ENCODE data around the gene SMIM23. TPM values are rescaled to one million over a fixed set of nuclear protein-coding genes. Genes with fewer than 3 reads are reported as not detected.

SMIM23 gene
- polyA plus RNA-seq, 1 of the 3 experiments (the other 2 are of a cell fraction): not detected

GRCh38 chr5:171821286-171821685 lies 35.7 kb downstream of the SMIM23 start (continued):
- TF ChIP-seq ZBTB33 (IDR thresholded peaks at IDR 0.05; ENCODE audit: borderline replicate concordance, low read depth): no peak
- TF ChIP-seq TEAD4 (IDR thresholded peaks at IDR 0.05; ENCODE audit: borderline replicate concordance, insufficient read depth): no peak
- no peak for TF ChIP-seq EP300 (IDR thresholded peaks at IDR 0.05; ENCODE audit: borderline replicate concordance in 1 of 2, low read depth in 1 of 2, low read length in 1 of 2)
- TF ChIP-seq REST (IDR thresholded peaks at IDR 0.05; ENCODE audit: low read depth, low read length): no peak

GRCh38 chr5:171823269-171823668 lies 37.7 kb downstream of the SMIM23 start:
- H3K36me3 ChIP-seq (replicated peaks in 1 of 2; ENCODE audit: control insufficient read depth in 1 of 2, insufficient read depth in 2 of 2, low read length in 1 of 2): no peaks in the 10 kb centered on the region
- WGBS (ENCODE audit: low lambda C conversion rate): 35% methylated on average over 5 of the region's 5 CpGs
- POLR2A ChIA-PET: interaction anchor here (0.6 kb wide), 1 partner anchor 21 kb away, joined by 4 read pairs; no protein-coding TSS in a partner anchor

GRCh38 chr5:171825051-171825450 lies 39.4 kb downstream of the SMIM23 start:
- no peak overlapping the region for H3K4me3 ChIP-seq (ENCODE audit: low read depth in 2 of 2, low read length in 1 of 2)
- H3K9me3 ChIP-seq: no peaks in the 10 kb centered on the region; the same call in 1 of the 2 replicates
- H3K4me1 ChIP-seq (ENCODE audit: control insufficient read depth in 1 of 2, insufficient read depth in 2 of 2, low read depth in 1 of 2, low read length in 1 of 2): no peaks in the 10 kb centered on the region
- H3K79me2 ChIP-seq (ENCODE audit: insufficient read depth): no peaks in the 10 kb centered on the region
- ChIA-PET CTCF (no interaction called here), POLR2A (no interaction called here)
- no peak for DNase-seq
- H3K9ac ChIP-seq: no peak overlapping the region
- no peaks in the 10 kb centered on the region for H3K9me2 ChIP-seq
- no peak overlapping the region for H2AFZ ChIP-seq (ENCODE audit: low read depth)
- H3K27me3 ChIP-seq (ENCODE audit: insufficient read depth): no peaks in the 10 kb centered on the region
- H3F3A ChIP-seq (replicated peaks; ENCODE audit: insufficient read depth): no peaks in the 10 kb centered on the region
- H4K20me1 ChIP-seq (ENCODE audit: insufficient read depth): no peaks in the 10 kb centered on the region
- H3K36me3 ChIP-seq (replicated peaks in 1 of 2; ENCODE audit: control insufficient read depth in 1 of 2, insufficient read depth in 2 of 2, low read length in 1 of 2): no peaks in the 10 kb centered on the region
- H3K27ac ChIP-seq (ENCODE audit: low read depth in 2 of 2, low read length in 1 of 2): no peak overlapping the region
- WGBS (ENCODE audit: low lambda C conversion rate): 39% methylated on average over 3 of the region's 3 CpGs
- no peak overlapping the region for H3K4me2 ChIP-seq
- TF ChIP-seq NFIC (IDR thresholded peaks at IDR 0.05; ENCODE audit: borderline replicate concordance) (no peak), MAX (IDR thresholded peaks at IDR 0.05; ENCODE audit: low read depth) (no peak), EP300 (IDR thresholded peaks at IDR 0.05; ENCODE audit: borderline replicate concordance in 1 of 2, low read depth in 1 of 2, low read length in 1 of 2) (no peak), REST (IDR thresholded peaks at IDR 0.05; ENCODE audit: low read depth, low read length) (no peak), GATA2 (CRISPR knock-in tag; IDR thresholded peaks at IDR 0.05) (no peak), RXRA (IDR thresholded peaks at IDR 0.05; ENCODE audit: borderline replicate concordance, low read depth) (no peak), JUND (IDR thresholded peaks at IDR 0.05) (no peak), ZBTB33 (IDR thresholded peaks at IDR 0.05; ENCODE audit: borderline replicate concordance, low read depth) (no peak)

More at GRCh38 chr5:171823269-171823668, 37.7 kb downstream of the SMIM23 start:
- Histone ChIP-seq H3K4me2 (no peak overlapping the region), H3K27me3 (ENCODE audit: insufficient read depth) (0 out of 2 replicates have a peak, but pooled peaks cover 4% of the 10 kb centered on the region), H3K9me3 (no peaks in the 10 kb centered on the region), H3K27ac (ENCODE audit: low read depth in 2 of 2, low read length in 1 of 2) (no peak overlapping the region), H3K4me1 (ENCODE audit: control insufficient read depth in 1 of 2, insufficient read depth in 2 of 2, low read depth in 1 of 2, low read length in 1 of 2) (no peaks in the 10 kb centered on the region), H4K20me1 (ENCODE audit: insufficient read depth) (no peaks in the 10 kb centered on the region), H3K79me2 (ENCODE audit: insufficient read depth) (no peaks in the 10 kb centered on the region), H3K9me2 (no peaks in the 10 kb centered on the region), H3K4me3 (ENCODE audit: low read depth in 2 of 2, low read length in 1 of 2) (no peak overlapping the region), H3K9ac (no peak overlapping the region), H3F3A (replicated peaks; ENCODE audit: insufficient read depth) (no peaks in the 10 kb centered on the region), H2AFZ (ENCODE audit: low read depth) (no peak overlapping the region)
- TF ChIP-seq GATA2 (CRISPR knock-in tag; IDR thresholded peaks at IDR 0.05) (no peak), MAX (IDR thresholded peaks at IDR 0.05; ENCODE audit: low read depth) (no peak)
- CTCF ChIA-PET: no interaction called here
- no peak for DNase-seq
